Panc1 (cell line): Measurements from ENCODE around the gene KIF25.

ENCODE experiments used
- CTCF ChIP-seq: fragments of 450-650 bp; IDR thresholded peaks from 2 replicates; pipeline ENCODE4 v1.5.1; 2017; ENCODE audit warnings: mild to moderate bottlenecking
- POLR2AphosphoS5 ChIP-seq: IDR thresholded peaks from 2 replicates; pipeline ENCODE4 v1.6.1; 2012; ENCODE audit warnings: mild to moderate bottlenecking, low read depth, low read length, moderate library complexity
- REST ChIP-seq, 2 experiments: IDR thresholded peaks; 2 replicates each; pipeline ENCODE4 v1.6.1; 2011 to 2012; ENCODE audit warnings: low read depth in 2 of 2, control low read depth in 1 of 2, low read length in 1 of 2, mild to moderate bottlenecking in 1 of 2, moderate library complexity in 1 of 2; ENCODE audit not compliant: insufficient read depth in 1 of 2
- SIN3A ChIP-seq: IDR thresholded peaks from 2 replicates; pipeline ENCODE4 v1.6.1; 2012; ENCODE audit warnings: low read depth, mild to moderate bottlenecking, low read length, moderate library complexity, borderline replicate concordance; ENCODE audit not compliant: insufficient read depth
- TCF7L2 ChIP-seq: IDR thresholded peaks from 2 replicates; pipeline ENCODE4 v1.6.1; 2011; ENCODE audit warnings: mild to moderate bottlenecking, low read depth, low read length, inconsistent platforms

- TF ChIP-seq CTCF (no peak), REST (IDR thresholded peaks at IDR 0.05; ENCODE audit: insufficient read depth in 1 of 2, low read depth in 2 of 2, low read length in 1 of 2) (no peak), POLR2AphosphoS5 (no peak), SIN3A (no peak), TCF7L2 (no peak)
Observed at GRCh38 chr6:168015482-168016175, 18.2 kb downstream of the KIF25 start.
